HCT116 (cell line): ENCODE data around the gene TLE3. TPM values are rescaled to one million over a fixed set of nuclear protein-coding genes. Genes with fewer than 3 reads are reported as not detected.

Experiments used
- ATAC-seq: fragments of 200-7000 bp; cut with Tn5 transposase; 2 replicates; pipeline ENCODE4 v1.9.1; 2020; ENCODE audit warnings: mild to moderate bottlenecking, moderate library complexity
- BruUV-seq: library from RNA; stranded (reverse); fragments of 400-500 nt; replicated peaks from 2 replicates; lab custom pipeline; 2021; lab: Mats Ljungman, UMichigan
- CTCF ChIA-PET: fragments of 300-600 bp; sonication (Branson Sonifier 250); formaldehyde crosslinking; loops from one replicate; lab custom pipeline; 2021; ENCODE audit warnings: antibody characterized with exemption; lab: Charles Lee
- POLR2A ChIA-PET: fragments of 300-600, 350-600 bp; sonication (Branson Sonifier 250); formaldehyde crosslinking; loops from one replicate; lab custom pipeline; 2021; ENCODE audit warnings: antibody characterized with exemption; lab: Charles Lee
- RAD21 ChIA-PET, 2 experiments: fragments of 300-600 bp; sonication (Branson Sonifier 250); formaldehyde crosslinking; loops; one replicate each; lab custom pipeline; 2023; ENCODE audit warnings: low total read pairs in 2 of 2; ENCODE audit not compliant: uncharacterized antibody in 2 of 2, unreplicated experiment in 2 of 2, low non-redundant PET in 1 of 2; lab: Charles Lee
- DNase-seq: peaks from one replicate; pipeline ENCODE4 v3.0.0-alpha.2; 2010; ENCODE audit warnings: low read depth, low spot score
- H2AFZ ChIP-seq: fragments of 200-600 bp; shearing (Covaris generic), sonication (generic); 2 replicates; pipeline ENCODE4 v1.6.1; 2017; ENCODE audit warnings: low read depth, mixed run types, mixed read lengths, antibody characterized with exemption, low read length; ENCODE audit not compliant: poor library complexity, severe bottlenecking
- H3K27ac ChIP-seq: 2 replicates; pipeline ENCODE4 v1.5.1; 2012; ENCODE audit warnings: low read depth, low read length
- H3K27me3 ChIP-seq: fragments of 200-600 bp; sonication (generic); 2 replicates; pipeline ENCODE4 v1.6.1; 2016; ENCODE audit warnings: mixed run types, low read length, mixed read lengths; ENCODE audit not compliant: insufficient read depth
- H3K36me3 ChIP-seq, 2 experiments: fragments of 200-500 bp in 1 of 2; fragments of 200-600 bp in 1 of 2; sonication (Bioruptor generic) in 1 of 2; sonication (generic) in 1 of 2; 2 replicates each; pipeline versions ENCODE4 v1.5.1 to v1.6.1; 2014 to 2016; ENCODE audit warnings: low read length in 2 of 2, inconsistent platforms in 1 of 2, mixed read lengths in 1 of 2, mixed run types in 1 of 2; ENCODE audit not compliant: insufficient read depth in 2 of 2, control insufficient read depth in 1 of 2
- H3K4me1 ChIP-seq, 2 experiments: fragments of 200-600 bp in 1 of 2; sonication (generic) in 1 of 2; 2 replicates each; pipeline versions ENCODE4 v1.5.1 to v1.6.1; 2012 to 2017; ENCODE audit warnings: low read length in 2 of 2, inconsistent platforms in 1 of 2, mild to moderate bottlenecking in 1 of 2, mixed read lengths in 1 of 2, mixed run types in 1 of 2, moderate library complexity in 1 of 2; ENCODE audit not compliant: insufficient read depth in 2 of 2, control insufficient read depth in 1 of 2
- H3K4me2 ChIP-seq: fragments of 200-600 bp; sonication (generic); 2 replicates; pipeline ENCODE4 v1.6.1; 2017; ENCODE audit warnings: mixed run types, low read length, mixed read lengths
- H3K4me3 ChIP-seq, 2 experiments: fragments of 200-600 bp in 1 of 2; sonication (generic) in 1 of 2; replicated peaks in 1 of 2; 2 replicates each; pipeline ENCODE4 v1.5.1; 2011 to 2016; ENCODE audit warnings: low read length in 2 of 2, control low read depth in 1 of 2, low read depth in 1 of 2, mild to moderate bottlenecking in 1 of 2, mixed read lengths in 1 of 2, mixed run types in 1 of 2
- H3K79me2 ChIP-seq: fragments of 200-600 bp; sonication (generic); 2 replicates; pipeline ENCODE4 v1.6.1; 2017; ENCODE audit warnings: mild to moderate bottlenecking, mixed run types, low read length, moderate library complexity, mixed read lengths; ENCODE audit not compliant: insufficient read depth
- H3K9ac ChIP-seq: fragments of 200-600 bp; sonication (generic); 2 replicates; pipeline ENCODE4 v1.6.1; 2016; ENCODE audit warnings: low read length, mixed read lengths
- H3K9me2 ChIP-seq: fragments of 200-600 bp; sonication (generic), shearing (Covaris generic); 2 replicates; pipeline ENCODE4 v1.6.1; 2017; ENCODE audit warnings: mixed run types, mild to moderate bottlenecking, moderate library complexity; ENCODE audit not compliant: insufficient read depth
- H3K9me3 ChIP-seq, 2 experiments: fragments of 200-500 bp in 1 of 2; fragments of 200-600 bp in 1 of 2; sonication (Bioruptor generic) in 1 of 2; sonication (generic) in 1 of 2; 2 replicates each; pipeline ENCODE4 v1.6.1; 2014 to 2017; ENCODE audit warnings: low read length in 2 of 2, mixed read lengths in 2 of 2, inconsistent platforms in 1 of 2, low read depth in 1 of 2, mild to moderate bottlenecking in 1 of 2, mixed run types in 1 of 2, moderate library complexity in 1 of 2; ENCODE audit not compliant: control insufficient read depth in 1 of 2, insufficient read depth in 1 of 2
- H4K20me1 ChIP-seq: fragments of 200-600 bp; sonication (generic), shearing (Covaris generic); 2 replicates; pipeline ENCODE4 v1.6.1; 2017; ENCODE audit warnings: mixed run types, mild to moderate bottlenecking, moderate library complexity; ENCODE audit not compliant: insufficient read depth
- ATF3 ChIP-seq: IDR thresholded peaks from 2 replicates; pipeline ENCODE4 v1.6.1; 2012
- CEBPB ChIP-seq: IDR thresholded peaks from 2 replicates; pipeline ENCODE4 v1.6.1; 2012; ENCODE audit warnings: low read depth
- EGR1 ChIP-seq: IDR thresholded peaks from 2 replicates; pipeline ENCODE4 v1.6.1; 2012; ENCODE audit warnings: low read depth
- ELF1 ChIP-seq: IDR thresholded peaks from 2 replicates; pipeline ENCODE4 v1.6.1; 2012; ENCODE audit warnings: low read depth, borderline replicate concordance
- EZH2 ChIP-seq: fragments of 200-600 bp; sonication (generic); IDR thresholded peaks from 2 replicates; pipeline ENCODE4 v1.6.1; 2017; ENCODE audit warnings: antibody characterized with exemption, mixed run types
- EZH2phosphoT487 ChIP-seq: fragments of 200-600 bp; IDR thresholded peaks from 2 replicates; pipeline ENCODE4 v1.6.1; 2018; ENCODE audit warnings: antibody characterized with exemption, borderline replicate concordance
- FOSL1 ChIP-seq: IDR thresholded peaks from 2 replicates; pipeline ENCODE4 v1.6.1; 2012; ENCODE audit warnings: low read depth
- JUND ChIP-seq: IDR thresholded peaks from 2 replicates; pipeline ENCODE4 v1.6.1; 2012
- MAX ChIP-seq: IDR thresholded peaks from 2 replicates; pipeline ENCODE4 v1.6.1; 2012
- POLR2A ChIP-seq: IDR thresholded peaks from 2 replicates; pipeline ENCODE4 v1.7.0; 2011; ENCODE audit warnings: borderline replicate concordance; ENCODE audit not compliant: insufficient read depth, insufficient read length; ENCODE audit errors: extremely low read depth
- RAD21 ChIP-seq: IDR thresholded peaks from 2 replicates; pipeline ENCODE4 v1.6.1; 2012; ENCODE audit warnings: low read depth, mild to moderate bottlenecking
- REST ChIP-seq: IDR thresholded peaks from 2 replicates; pipeline ENCODE4 v1.6.1; 2012; ENCODE audit warnings: low read depth
- SIN3A ChIP-seq: IDR thresholded peaks from 2 replicates; pipeline ENCODE4 v1.6.1; 2012; ENCODE audit warnings: low read depth
- SRF ChIP-seq: IDR thresholded peaks from 2 replicates; pipeline ENCODE4 v1.6.1; 2012; ENCODE audit warnings: low read depth
- TCF7L2 ChIP-seq: IDR thresholded peaks from 2 replicates; pipeline ENCODE4 v1.7.0; 2011; ENCODE audit warnings: borderline replicate concordance, inconsistent platforms; ENCODE audit not compliant: insufficient read depth, insufficient read length; ENCODE audit errors: extremely low read depth
- YY1 ChIP-seq: IDR thresholded peaks from 2 replicates; pipeline ENCODE4 v1.6.1; 2011; ENCODE audit warnings: low read length, low read depth, moderate library complexity, mild to moderate bottlenecking; ENCODE audit not compliant: insufficient replicate concordance; ENCODE audit errors: extremely low read depth
- ZBTB33 ChIP-seq: IDR thresholded peaks from 2 replicates; pipeline ENCODE4 v1.6.1; 2011; ENCODE audit warnings: mild to moderate bottlenecking, low read length, moderate library complexity; ENCODE audit not compliant: insufficient replicate concordance; ENCODE audit errors: extremely low read depth
- ZFX ChIP-seq: fragments of 450-650 bp; IDR thresholded peaks from 2 replicates; pipeline ENCODE4 v1.6.1; 2017
- ZNF274 ChIP-seq: fragments of 200-500 bp; sonication (Bioruptor generic); IDR thresholded peaks from 2 replicates; pipeline ENCODE4 v1.6.1; 2014; ENCODE audit warnings: mild to moderate bottlenecking, low read depth, low read length, inconsistent platforms
- intact Hi-C: fragments of 100-400 bp; cut with micrococcal nuclease; formaldehyde crosslinking; loops from 2 replicates; pipeline ENCODE4 v1.10.0; 2022
- total RNA-seq: library from RNA; stranded (reverse); gene quantifications from one replicate; pipeline ENCODE4 v1.2.1, GENCODE V29; 2021; ENCODE audit not compliant: unreplicated experiment

The TLE3 gene
- total RNA-seq, 1 experiment from 2014 or later = 53.9 TPM

- Histone ChIP-seq H2AFZ (no peak overlapping the region), H3K79me2 (peaks cover 85% of the 10 kb centered on the region), H4K20me1 (no peaks in the 10 kb centered on the region), H3K27ac (no peak overlapping the region), H3K9ac (no peak overlapping the region), H3K36me3 (peaks cover 34 to 54% of the 10 kb centered on the region in 2 experiments), H3K9me3 (no peaks in the 10 kb centered on the region), H3K4me2 (no peak overlapping the region), H3K4me1 (no peaks in the 10 kb centered on the region; a peak in 2 of 4 replicates), H3K27me3 (no peaks in the 10 kb centered on the region), H3K9me2 (no peaks in the 10 kb centered on the region), H3K4me3 (no peak overlapping the region)
- ChIA-PET POLR2A (no interaction called here), CTCF (no interaction called here), RAD21 (no interaction called here)
- no TSS peak for BruUV-seq
- DNase-seq = no peak
- intact Hi-C loops = no loop called here
- no peak for ATAC-seq
- no peak for TF ChIP-seq EGR1
- no peak for TF ChIP-seq ZBTB33
- no peak for TF ChIP-seq RAD21
- no peak for TF ChIP-seq POLR2A
- no peak for TF ChIP-seq ELF1
- no peak for TF ChIP-seq CEBPB
- no peak for TF ChIP-seq EZH2
- no peak for TF ChIP-seq FOSL1
- TF ChIP-seq YY1 = no peak
- TF ChIP-seq TCF7L2 = no peak
- TF ChIP-seq SIN3A = no peak
- TF ChIP-seq MAX = no peak
- no peak for TF ChIP-seq EZH2phosphoT487
- TF ChIP-seq ZFX = no peak
- TF ChIP-seq JUND = no peak
- no peak for TF ChIP-seq REST
- no peak for TF ChIP-seq SRF
- no peak for TF ChIP-seq ZNF274
- no peak for TF ChIP-seq ATF3
These were observed 8.1 kb downstream of the TLE3 start for GRCh38 chr15:70089692-70089971.
